ENCODE results near the gene TMEM11.

TMEM11 gene

DNA sequence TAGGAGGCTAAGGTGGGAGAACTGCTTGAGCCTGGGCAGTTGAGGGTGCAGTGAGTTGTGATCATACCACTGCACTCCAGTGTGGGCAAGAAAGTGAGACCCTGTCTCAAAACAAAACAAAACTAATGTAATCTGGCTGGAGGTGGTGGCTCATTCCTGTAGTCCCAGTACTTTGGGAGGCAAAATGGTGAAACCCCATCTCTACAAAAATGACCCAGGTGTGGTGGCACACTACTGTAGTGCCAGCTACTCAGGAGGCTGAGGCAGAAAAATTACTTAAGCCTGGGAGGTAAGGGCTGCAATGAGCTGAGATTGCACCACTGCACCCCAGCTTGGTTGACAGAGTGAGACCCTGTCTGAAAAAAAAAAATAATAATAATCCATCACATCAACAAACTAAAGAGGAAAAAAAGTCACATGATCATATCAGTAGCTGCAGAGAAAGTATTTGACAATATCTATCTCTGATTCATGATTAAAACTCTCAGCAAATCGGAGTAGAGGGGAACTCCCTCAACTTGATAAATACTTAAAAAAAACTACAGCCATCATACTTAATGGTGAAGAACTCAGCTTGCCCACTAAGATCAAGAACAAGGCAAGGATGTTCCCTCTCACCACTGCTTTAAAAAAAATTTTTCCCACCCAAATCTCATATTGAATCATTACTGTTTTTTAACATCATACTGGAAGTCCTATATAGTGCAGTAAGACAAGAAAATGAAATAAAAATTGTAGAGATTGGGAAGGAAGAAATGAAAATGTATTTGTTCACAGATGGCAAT is 56.2 kb downstream of the TMEM11 start:
- no peak for DNase-seq

DNA sequence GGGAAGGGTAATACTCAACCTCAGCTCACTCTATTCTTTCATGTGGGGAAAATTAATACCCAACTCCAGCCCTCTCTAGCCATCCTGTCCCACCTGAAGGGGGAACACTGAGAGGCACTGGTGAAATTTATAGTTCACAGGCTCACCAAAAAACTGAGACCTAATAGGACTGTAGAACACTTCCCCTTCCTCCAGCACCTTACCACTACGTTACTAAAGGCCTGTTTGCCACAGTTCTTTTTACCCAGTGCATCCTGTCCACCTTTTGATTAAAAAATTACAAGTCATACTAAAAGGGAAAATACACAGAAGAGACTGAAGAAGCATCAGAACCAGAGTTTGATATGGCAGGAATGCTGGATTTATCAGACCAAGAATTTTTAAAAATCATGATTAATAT is 61.2 kb downstream of the TMEM11 start:
- DNase-seq, result no peak

- DNase-seq, result no peak
Observed at GRCh38 chr17:21149621-21150020, 64.3 kb downstream of the TMEM11 start.

Data from midbrain (tissue), 1 donor.